ENCODE results near the gene SDK2. TPM values are rescaled to one million over a fixed set of nuclear protein-coding genes. Genes with fewer than 3 reads are reported as not detected.

The SDK2 gene
- total RNA-seq, 4 donors from 2014 or later, result 0.18 to 3.3 (median 1.2) TPM

DNA sequence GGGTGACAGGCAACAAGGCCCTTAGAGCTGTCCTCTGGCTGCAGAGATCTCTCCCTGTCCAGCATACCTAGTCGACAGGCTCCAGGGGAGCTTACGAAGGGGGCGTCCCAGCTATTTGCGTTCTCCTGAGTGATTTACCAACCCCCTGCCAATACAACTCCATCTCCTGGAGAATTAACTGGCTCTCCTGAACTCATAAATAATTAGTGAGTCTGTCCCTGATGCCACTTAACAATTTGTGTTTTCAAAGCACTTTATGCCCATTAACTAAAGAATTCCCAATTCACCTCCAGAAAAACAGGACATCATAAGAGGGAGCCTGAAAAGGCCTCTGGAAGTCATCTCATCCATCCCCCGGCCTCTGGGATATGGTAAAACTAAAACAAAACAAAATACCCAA is 26.7 kb downstream of the SDK2 start:
- Histone ChIP-seq H3K4me1 (no peaks in the 10 kb centered on the region), H3K27ac (no peak overlapping the region), H3K36me3 (no peaks in the 10 kb centered on the region)

DNA sequence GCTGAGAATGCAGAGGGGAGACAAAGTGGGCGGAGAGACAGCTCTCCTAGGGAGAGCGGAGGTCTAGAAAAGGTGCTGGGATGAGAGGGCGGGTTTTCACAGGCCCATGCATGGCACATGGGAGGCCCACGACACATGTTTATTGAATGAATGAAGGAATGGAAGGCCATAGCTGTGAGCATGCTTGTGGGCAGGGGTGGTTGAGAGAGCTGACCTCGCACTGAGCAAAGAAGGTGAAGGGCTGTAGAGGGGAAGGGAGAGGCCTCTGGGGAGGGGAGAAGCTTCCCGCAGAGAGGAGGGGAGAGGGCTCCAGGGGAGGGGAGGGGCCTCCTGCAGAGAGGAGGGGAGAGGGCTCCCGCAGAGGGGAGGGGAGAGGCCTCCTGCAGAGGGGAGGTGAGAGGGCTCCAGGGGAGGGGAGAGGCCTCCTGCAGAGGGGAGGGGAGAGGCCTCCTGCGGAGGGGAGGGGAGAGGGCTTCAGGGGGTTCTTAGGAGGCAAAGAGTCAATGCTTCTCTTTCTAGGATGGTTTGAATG is 27.3 kb downstream of the SDK2 start:
- Histone ChIP-seq H3K27me3 (no peaks in the 10 kb centered on the region), H3K4me1 (no peaks in the 10 kb centered on the region), H3K27ac (no peak overlapping the region), H3K36me3 (no peaks in the 10 kb centered on the region), H3K4me3 (no peak overlapping the region), H3K9me3 (peaks cover 0 to 6% (median 0%) of the 10 kb centered on the region in 4 donors)
- no peak for DNase-seq
- TF ChIP-seq POLR2A (IDR thresholded peaks at IDR 0.05), result no peak
- TF ChIP-seq, protein P1, sequence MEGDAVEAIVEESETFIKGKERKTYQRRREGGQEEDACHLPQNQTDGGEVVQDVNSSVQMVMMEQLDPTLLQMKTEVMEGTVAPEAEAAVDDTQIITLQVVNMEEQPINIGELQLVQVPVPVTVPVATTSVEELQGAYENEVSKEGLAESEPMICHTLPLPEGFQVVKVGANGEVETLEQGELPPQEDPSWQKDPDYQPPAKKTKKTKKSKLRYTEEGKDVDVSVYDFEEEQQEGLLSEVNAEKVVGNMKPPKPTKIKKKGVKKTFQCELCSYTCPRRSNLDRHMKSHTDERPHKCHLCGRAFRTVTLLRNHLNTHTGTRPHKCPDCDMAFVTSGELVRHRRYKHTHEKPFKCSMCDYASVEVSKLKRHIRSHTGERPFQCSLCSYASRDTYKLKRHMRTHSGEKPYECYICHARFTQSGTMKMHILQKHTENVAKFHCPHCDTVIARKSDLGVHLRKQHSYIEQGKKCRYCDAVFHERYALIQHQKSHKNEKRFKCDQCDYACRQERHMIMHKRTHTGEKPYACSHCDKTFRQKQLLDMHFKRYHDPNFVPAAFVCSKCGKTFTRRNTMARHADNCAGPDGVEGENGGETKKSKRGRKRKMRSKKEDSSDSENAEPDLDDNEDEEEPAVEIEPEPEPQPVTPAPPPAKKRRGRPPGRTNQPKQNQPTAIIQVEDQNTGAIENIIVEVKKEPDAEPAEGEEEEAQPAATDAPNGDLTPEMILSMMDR (IDR thresholded peaks at IDR 0.05), result no peak

More for the DNA sequence above, 26.7 kb downstream of the SDK2 start:
- no peak overlapping the region for H3K4me3 ChIP-seq
- TF ChIP-seq, protein P1 (IDR thresholded peaks at IDR 0.05), result no peak
- TF ChIP-seq POLR2A (IDR thresholded peaks at IDR 0.05), result no peak
- H3K27me3 ChIP-seq, result no peaks in the 10 kb centered on the region
- peaks cover 0 to 6% (median 0%) of the 10 kb centered on the region in 4 donors for H3K9me3 ChIP-seq
- DNase-seq, result no peak

DNA sequence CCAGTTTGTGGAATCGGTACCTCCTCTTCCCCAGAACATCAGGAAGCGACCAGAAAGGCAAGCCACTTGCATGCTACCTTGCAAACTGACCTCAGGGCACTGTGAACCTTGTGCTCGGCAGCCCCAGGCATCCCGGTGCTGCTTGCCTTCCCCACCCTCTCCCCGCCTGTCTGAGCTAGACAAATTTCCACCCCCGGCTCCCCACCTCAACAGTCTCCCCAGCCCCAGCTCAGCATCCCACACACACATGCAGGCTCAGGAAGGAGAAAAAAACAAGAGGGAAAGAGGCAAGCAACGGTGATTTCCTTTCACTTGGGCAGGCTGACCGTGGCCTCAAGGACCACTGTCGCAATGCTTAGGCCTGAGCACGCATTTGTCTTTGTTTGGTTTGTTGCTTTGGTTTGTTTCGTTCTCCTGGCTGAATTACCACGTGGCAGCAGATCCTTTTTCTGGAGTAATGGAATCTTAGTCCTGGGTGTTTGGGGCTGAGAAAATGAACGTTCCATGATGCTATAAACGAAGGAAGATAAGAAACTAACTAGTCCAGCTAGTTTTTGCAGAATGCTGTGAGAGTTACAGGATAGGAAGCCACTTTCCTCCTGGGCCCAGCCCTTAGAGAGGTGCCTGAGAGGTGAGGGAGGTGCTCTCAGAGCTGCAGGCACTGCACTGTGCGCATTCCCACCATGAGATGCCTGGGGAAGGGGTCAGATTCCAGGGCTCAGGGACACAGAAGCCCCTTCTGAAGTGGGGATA is 27.9 kb downstream of the SDK2 start:
- Histone ChIP-seq H3K9me3 (peaks cover 0 to 6% (median 0%) of the 10 kb centered on the region in 4 donors), H3K4me3 (no peak overlapping the region), H3K36me3 (no peaks in the 10 kb centered on the region), H3K27ac (no peak overlapping the region), H3K27me3 (no peaks in the 10 kb centered on the region), H3K4me1 (no peaks in the 10 kb centered on the region)
- no peak for DNase-seq
- TF ChIP-seq, protein P1 (IDR thresholded peaks at IDR 0.05), result no peak
- TF ChIP-seq POLR2A (IDR thresholded peaks at IDR 0.05), result no peak

DNA sequence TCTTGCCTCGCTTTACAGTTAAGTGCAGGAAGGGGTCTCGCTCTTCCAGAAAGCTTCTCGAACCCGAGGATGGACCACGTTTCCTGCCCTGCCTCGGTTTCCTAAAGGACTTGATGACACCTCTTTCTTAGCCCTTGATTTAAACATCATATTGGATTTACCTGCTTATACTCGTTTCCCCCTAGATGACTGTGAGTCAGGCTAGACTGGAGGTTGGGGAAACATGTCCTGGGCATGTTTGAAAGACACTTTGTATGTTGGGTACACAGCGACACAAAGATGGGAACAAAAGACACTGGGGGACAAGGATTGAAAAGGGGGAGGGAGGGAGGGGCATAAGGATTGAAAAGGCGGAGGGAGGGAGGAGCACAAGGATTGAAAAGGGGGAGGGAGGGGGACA is 30.0 kb downstream of the SDK2 start:
- TF ChIP-seq, protein P1 (IDR thresholded peaks at IDR 0.05), result no peak
- TF ChIP-seq POLR2A (IDR thresholded peaks at IDR 0.05), result no peak
- H3K27ac ChIP-seq, result no peak overlapping the region
- no peak overlapping the region for H3K4me3 ChIP-seq
- peaks cover 0 to 5% (median 0%) of the 10 kb centered on the region in 4 donors for H3K9me3 ChIP-seq
- no peaks in the 10 kb centered on the region for H3K4me1 ChIP-seq
- DNase-seq, result no peak
- no peaks in the 10 kb centered on the region for H3K36me3 ChIP-seq
- H3K27me3 ChIP-seq, result no peaks in the 10 kb centered on the region

DNA sequence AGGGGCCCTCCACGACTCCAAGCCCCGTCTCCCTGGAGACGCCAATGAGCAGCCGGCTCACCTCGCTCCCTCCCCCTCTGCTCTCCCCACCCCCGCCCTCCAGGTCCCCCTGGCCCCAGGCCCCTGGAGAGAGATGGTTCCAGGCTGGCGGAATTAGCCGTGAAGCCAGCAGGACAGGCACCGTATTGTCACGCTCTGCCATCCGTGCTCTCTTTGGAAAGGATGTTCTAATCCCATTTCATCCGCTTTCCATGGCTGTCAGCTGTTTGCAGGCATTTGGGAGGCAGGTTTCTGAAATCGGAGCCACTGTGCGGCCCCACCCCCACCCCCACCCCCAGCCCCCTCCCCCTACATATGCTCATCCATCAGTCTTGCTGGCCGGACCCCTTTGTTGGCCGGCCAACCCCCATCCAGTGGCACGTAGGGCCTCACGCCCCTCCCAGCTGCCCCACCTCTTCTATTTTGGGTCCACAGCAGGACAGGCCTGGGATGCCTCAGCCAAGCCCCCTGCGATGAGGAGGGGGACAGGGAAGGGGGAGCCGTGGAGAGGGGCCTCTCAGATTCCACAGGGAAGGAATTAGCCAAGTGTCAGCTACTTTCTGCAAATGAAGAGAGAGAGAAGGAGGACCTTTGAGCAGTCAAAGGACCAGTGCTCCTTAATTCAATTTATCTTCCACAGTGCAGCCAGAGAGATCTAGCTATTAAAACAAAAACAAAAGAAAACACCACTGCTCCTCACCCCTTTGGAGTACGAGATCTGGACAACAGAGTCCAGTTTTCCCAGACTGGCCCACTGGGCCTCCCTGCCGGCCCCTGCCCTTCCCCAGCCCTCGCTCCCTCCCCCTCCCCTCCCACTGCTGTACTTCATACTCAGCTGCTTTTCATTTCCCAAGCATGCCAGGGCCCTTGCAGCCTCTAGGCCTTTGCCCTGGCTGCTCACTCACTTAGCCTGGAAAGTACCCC is 30.7 kb downstream of the SDK2 start:
- no peaks in the 10 kb centered on the region for H3K27me3 ChIP-seq
- no peak overlapping the region for H3K4me3 ChIP-seq
- H3K27ac ChIP-seq, result no peak overlapping the region
- H3K4me1 ChIP-seq, result no peaks in the 10 kb centered on the region
- H3K9me3 ChIP-seq, result no peaks in the 10 kb centered on the region
- DNase-seq, result no peak
- no peak for TF ChIP-seq POLR2A (IDR thresholded peaks at IDR 0.05)
- TF ChIP-seq, protein P1 (IDR thresholded peaks at IDR 0.05), result no peak
- H3K36me3 ChIP-seq, result no peaks in the 10 kb centered on the region

All from Peyer's patch (tissue), 4 donors.